ENCODE measurements around the gene PVALEF. TPM values are rescaled to one million over a fixed set of nuclear protein-coding genes. Genes with fewer than 3 reads are reported as not detected.

PVALEF gene
- total RNA-seq, 1 donor: not detected

GRCh38 chr17:81183807-81184206 is 18.5 kb downstream of the PVALEF start:
- Histone ChIP-seq H3K4me3 (ENCODE audit: insufficient read depth, low read length) (no peak overlapping the region), H3K4me2 (ENCODE audit: insufficient read depth, low read length) (no peak overlapping the region), H4K20me1 (ENCODE audit: insufficient read depth, low read length) (no peaks in the 10 kb centered on the region), H2AFZ (ENCODE audit: low read length) (no peak overlapping the region), H3K27me3 (ENCODE audit: insufficient read depth, low read length) (peaks cover 7% of the 10 kb centered on the region), H3K36me3 (ENCODE audit: insufficient read depth, low read length) (no peaks in the 10 kb centered on the region), H3K79me2 (ENCODE audit: insufficient read depth, low read length) (no peaks in the 10 kb centered on the region), H3K4me1 (ENCODE audit: insufficient read depth, low read length) (no peaks in the 10 kb centered on the region), H3K9me3 (ENCODE audit: low read depth, low read length) (no peaks in the 10 kb centered on the region), H3K27ac (ENCODE audit: low read depth, low read length) (no peak overlapping the region)
- no peak for DNase-seq (ENCODE audit: insufficient read length, low spot score, missing footprints)
- TF ChIP-seq CTCF (IDR thresholded peaks at IDR 0.05; ENCODE audit: extremely low read depth, low read depth, low read length): no peak

GRCh38 chr17:81184555-81184954 is 19.2 kb downstream of the PVALEF start:
- DNase-seq (ENCODE audit: insufficient read length, low spot score, missing footprints): no peak
- Histone ChIP-seq H3K36me3 (ENCODE audit: insufficient read depth, low read length) (no peaks in the 10 kb centered on the region), H4K20me1 (ENCODE audit: insufficient read depth, low read length) (no peaks in the 10 kb centered on the region), H3K27me3 (ENCODE audit: insufficient read depth, low read length) (peaks cover 7% of the 10 kb centered on the region), H3K4me3 (ENCODE audit: insufficient read depth, low read length) (no peak overlapping the region), H3K4me2 (ENCODE audit: insufficient read depth, low read length) (no peak overlapping the region), H3K27ac (ENCODE audit: low read depth, low read length) (no peak overlapping the region), H2AFZ (ENCODE audit: low read length) (no peak overlapping the region), H3K79me2 (ENCODE audit: insufficient read depth, low read length) (no peaks in the 10 kb centered on the region), H3K4me1 (ENCODE audit: insufficient read depth, low read length) (no peaks in the 10 kb centered on the region), H3K9me3 (ENCODE audit: low read depth, low read length) (no peaks in the 10 kb centered on the region)
- no peak for TF ChIP-seq CTCF (IDR thresholded peaks at IDR 0.05; ENCODE audit: extremely low read depth, low read depth, low read length)

- H3K79me2 ChIP-seq (ENCODE audit: insufficient read depth, low read length): no peaks in the 10 kb centered on the region
- no peaks in the 10 kb centered on the region for H4K20me1 ChIP-seq (ENCODE audit: insufficient read depth, low read length)
- no peak for TF ChIP-seq CTCF (IDR thresholded peaks at IDR 0.05; ENCODE audit: extremely low read depth, low read depth, low read length)
- no peaks in the 10 kb centered on the region for H3K36me3 ChIP-seq (ENCODE audit: insufficient read depth, low read length)
- no peaks in the 10 kb centered on the region for H3K4me1 ChIP-seq (ENCODE audit: insufficient read depth, low read length)
- DNase-seq (ENCODE audit: insufficient read length, low spot score, missing footprints): no peak
- H3K27me3 ChIP-seq (ENCODE audit: insufficient read depth, low read length): peaks cover 7% of the 10 kb centered on the region
- H3K27ac ChIP-seq (ENCODE audit: low read depth, low read length): no peak overlapping the region
- no peak overlapping the region for H3K4me3 ChIP-seq (ENCODE audit: insufficient read depth, low read length)
- H3K4me2 ChIP-seq (ENCODE audit: insufficient read depth, low read length): no peak overlapping the region
- no peak overlapping the region for H2AFZ ChIP-seq (ENCODE audit: low read length)
- H3K9me3 ChIP-seq (ENCODE audit: low read depth, low read length): no peaks in the 10 kb centered on the region
These were observed 20.9 kb downstream of the PVALEF start for GRCh38 chr17:81186203-81186602.

- Histone ChIP-seq H3K27ac (ENCODE audit: low read depth, low read length) (no peak overlapping the region), H3K27me3 (ENCODE audit: insufficient read depth, low read length) (peaks cover 7% of the 10 kb centered on the region), H2AFZ (ENCODE audit: low read length) (no peak overlapping the region), H4K20me1 (ENCODE audit: insufficient read depth, low read length) (no peaks in the 10 kb centered on the region), H3K4me1 (ENCODE audit: insufficient read depth, low read length) (no peaks in the 10 kb centered on the region), H3K9me3 (ENCODE audit: low read depth, low read length) (no peaks in the 10 kb centered on the region), H3K4me3 (ENCODE audit: insufficient read depth, low read length) (no peak overlapping the region), H3K36me3 (ENCODE audit: insufficient read depth, low read length) (no peaks in the 10 kb centered on the region), H3K4me2 (ENCODE audit: insufficient read depth, low read length) (no peak overlapping the region), H3K79me2 (ENCODE audit: insufficient read depth, low read length) (no peaks in the 10 kb centered on the region)
- DNase-seq (ENCODE audit: insufficient read length, low spot score, missing footprints): peak; percentile 91
- TF ChIP-seq CTCF (IDR thresholded peaks at IDR 0.05; ENCODE audit: extremely low read depth, low read depth, low read length): no peak
These were observed 21.8 kb downstream of the PVALEF start for GRCh38 chr17:81187120-81187519.
